22Rv1 (cell line): ENCODE measurements around the gene TTLL3.

Source experiments
- ZFX ChIP-seq: fragments of 450-650 bp; IDR thresholded peaks from 2 replicates; pipeline ENCODE4 v1.6.1; 2017; ENCODE audit warnings: antibody characterized with exemption, borderline replicate concordance
- TF ChIP-seq, protein P1 (sequence below): fragments of 450-650 bp; IDR thresholded peaks from 2 replicates; pipeline ENCODE4 v1.5.1; 2017; ENCODE audit warnings: mild to moderate bottlenecking

DNA sequence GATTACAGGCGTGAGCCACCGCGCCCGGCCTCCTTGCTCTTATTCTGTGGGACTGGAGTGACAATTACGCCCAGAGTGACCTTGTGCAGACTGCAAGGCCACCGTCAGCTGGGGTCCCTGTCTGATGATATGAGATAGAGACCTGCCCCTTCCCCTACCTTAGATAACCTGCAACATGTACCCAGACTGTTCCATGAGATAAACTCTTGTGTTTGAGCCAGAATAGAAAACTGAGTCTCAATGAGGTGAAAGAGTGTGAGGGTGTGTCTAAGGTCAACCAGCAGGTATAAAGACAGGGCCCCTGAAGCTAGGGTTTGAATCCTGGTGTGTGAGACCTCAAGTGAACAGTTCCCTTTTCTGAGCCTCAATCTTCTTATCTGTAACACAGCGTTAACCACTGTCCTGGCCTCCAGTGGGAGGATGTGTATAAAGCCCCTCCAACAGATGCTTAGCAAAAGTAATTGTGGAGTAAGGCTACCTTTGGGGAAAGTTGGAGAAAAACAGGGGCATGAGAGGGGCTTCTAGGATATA lies 23.8 kb upstream of the TTLL3 start:
- TF ChIP-seq, protein P1, sequence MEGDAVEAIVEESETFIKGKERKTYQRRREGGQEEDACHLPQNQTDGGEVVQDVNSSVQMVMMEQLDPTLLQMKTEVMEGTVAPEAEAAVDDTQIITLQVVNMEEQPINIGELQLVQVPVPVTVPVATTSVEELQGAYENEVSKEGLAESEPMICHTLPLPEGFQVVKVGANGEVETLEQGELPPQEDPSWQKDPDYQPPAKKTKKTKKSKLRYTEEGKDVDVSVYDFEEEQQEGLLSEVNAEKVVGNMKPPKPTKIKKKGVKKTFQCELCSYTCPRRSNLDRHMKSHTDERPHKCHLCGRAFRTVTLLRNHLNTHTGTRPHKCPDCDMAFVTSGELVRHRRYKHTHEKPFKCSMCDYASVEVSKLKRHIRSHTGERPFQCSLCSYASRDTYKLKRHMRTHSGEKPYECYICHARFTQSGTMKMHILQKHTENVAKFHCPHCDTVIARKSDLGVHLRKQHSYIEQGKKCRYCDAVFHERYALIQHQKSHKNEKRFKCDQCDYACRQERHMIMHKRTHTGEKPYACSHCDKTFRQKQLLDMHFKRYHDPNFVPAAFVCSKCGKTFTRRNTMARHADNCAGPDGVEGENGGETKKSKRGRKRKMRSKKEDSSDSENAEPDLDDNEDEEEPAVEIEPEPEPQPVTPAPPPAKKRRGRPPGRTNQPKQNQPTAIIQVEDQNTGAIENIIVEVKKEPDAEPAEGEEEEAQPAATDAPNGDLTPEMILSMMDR: no peak
- TF ChIP-seq ZFX: no peak
